Stimulated activated CD4-positive, alpha-beta T cell treated with anti-CD3 and anti-CD28 coated beads, Interleukin-4, amount 100 ng/mL, for 4 hours (primary cell): ENCODE measurements around the gene MOB2.
A peak's percentile ranks its signal among the peaks of the same experiment; 100 is the strongest.
"Not testable (repeated sequence)": the region's sequence is repeated elsewhere in the genome, so short reads cannot be mapped to it uniquely, and the experiment has no call there.

Experiments
- DNase-seq, 2 experiments: peaks; one replicate each; pipeline ENCODE4 v3.0.0-alpha.2; 2020

The MOB2 gene

GRCh38 chr11:1517117-1518005, 30.8 kb upstream of the MOB2 start:
- no peak for DNase-seq

DNA sequence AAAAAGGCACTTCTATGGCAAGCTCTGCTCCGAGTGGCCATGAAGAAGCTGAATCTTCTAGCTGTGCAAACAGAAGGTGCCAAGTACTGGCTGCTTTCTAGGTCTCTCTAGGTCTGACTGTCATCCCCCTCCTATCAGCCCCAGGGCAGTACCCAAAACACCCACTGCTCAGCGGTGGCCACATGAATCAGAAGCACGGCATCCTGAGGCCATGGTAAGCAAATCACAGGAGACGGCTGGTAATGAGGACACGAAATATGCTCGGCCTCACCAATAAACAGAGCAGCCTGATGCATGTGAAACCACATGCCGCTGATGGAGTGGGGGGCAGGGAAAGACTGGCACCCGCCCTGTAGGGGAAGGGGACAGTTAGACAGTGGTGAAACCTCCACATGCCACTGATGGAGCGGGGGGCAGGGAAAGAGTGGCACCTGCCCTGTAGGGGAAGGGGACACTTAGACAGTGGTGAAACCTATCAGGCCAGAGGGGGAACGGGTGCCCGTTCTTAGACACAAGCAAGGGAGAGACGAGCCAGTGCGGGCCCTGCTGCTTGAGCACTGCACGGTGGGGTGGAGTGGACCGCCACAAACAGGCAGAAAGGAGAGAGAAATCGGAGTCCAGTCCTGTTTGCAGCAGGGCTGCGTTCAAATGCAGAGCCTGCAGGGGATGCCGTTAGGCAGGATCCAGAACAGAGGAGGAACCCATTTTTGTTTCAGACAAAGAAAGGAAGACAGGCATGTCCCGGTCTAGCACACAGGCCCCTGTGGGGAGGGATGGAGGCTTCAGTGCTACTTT, 29.9 kb upstream of the MOB2 start:
- DNase-seq: no peak

DNA sequence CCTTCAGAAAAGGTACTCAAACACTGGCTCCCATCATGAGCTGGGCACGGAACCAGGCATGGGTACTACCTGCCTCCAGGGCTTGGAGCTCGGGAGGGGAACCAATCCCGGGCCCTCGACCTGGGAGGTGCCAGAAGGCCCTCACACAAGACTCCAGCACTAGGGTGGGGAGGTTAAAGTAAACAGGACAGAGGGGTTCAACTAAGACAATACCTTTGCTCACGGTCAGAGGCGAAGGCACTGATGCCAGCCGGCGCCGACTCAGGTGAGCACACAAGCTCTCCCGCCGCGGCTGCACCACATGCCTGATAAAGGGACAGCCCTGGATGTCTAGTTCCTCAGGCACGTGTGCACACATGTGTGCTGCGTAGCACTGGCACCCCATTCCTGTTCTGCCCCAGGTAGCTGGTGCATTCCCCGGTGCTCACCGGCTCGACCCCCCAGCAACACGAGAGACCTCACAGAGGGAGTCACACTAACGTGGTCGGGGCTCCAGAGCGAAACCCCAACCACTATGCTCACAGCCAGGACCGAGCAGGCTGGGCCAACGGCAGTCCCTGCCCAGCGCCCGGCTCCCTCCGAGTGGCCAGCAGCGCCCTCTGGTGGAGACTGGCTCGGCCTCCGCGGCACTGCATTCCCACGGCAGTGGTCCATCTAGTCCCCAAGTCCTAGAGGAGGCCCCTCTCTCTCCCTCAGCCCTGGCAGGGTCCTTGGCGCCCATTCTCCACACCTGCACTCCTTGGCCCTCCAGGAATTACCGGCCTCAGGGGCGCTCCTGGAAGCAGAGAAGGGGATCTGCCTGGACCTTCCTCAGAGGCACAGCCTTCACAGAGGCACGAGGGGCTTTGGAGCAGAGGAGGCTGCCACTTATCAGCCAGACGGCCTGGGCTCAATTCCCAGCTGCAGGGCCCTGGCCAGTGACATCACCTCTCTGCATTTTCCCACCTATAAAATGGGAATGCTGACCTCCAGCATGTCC, 28.8 kb upstream of the MOB2 start:
- peak; percentile 53 to 79 for DNase-seq

DNA sequence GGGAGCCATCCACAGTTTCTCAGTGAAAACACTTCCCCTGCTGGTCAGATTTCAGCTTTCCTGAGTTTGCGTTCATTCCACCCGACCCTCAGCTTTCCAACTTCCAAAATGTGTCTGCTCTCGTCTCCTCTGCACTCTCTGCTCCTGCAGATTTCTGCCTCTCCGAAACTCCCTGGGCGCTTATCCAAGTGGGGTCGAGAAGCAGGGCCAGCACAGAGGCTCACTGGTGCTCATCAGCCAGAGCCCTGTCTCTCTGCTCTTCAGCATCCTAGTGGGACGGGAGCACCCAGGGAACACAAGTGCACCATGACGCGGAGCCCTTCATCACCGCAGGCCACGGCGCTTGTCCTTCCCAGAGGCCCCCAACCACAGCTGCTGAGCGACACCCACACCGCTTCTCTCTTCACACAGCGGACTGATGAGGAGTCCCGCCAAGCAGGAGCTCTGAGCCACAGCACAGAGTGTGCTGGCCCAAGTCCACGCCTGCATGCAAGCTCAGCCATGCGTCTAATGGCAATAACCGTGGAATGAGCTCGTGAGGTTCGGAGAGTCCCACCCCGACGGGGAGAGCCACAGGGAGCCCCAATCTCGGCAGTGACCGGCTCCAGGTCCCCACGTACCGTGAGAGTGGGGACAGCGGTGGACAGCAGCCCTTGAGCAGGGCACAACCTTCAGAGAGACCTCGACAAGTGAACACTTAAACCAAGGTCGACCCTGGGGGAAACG, 27.9 kb upstream of the MOB2 start:
- no peak for DNase-seq

DNA sequence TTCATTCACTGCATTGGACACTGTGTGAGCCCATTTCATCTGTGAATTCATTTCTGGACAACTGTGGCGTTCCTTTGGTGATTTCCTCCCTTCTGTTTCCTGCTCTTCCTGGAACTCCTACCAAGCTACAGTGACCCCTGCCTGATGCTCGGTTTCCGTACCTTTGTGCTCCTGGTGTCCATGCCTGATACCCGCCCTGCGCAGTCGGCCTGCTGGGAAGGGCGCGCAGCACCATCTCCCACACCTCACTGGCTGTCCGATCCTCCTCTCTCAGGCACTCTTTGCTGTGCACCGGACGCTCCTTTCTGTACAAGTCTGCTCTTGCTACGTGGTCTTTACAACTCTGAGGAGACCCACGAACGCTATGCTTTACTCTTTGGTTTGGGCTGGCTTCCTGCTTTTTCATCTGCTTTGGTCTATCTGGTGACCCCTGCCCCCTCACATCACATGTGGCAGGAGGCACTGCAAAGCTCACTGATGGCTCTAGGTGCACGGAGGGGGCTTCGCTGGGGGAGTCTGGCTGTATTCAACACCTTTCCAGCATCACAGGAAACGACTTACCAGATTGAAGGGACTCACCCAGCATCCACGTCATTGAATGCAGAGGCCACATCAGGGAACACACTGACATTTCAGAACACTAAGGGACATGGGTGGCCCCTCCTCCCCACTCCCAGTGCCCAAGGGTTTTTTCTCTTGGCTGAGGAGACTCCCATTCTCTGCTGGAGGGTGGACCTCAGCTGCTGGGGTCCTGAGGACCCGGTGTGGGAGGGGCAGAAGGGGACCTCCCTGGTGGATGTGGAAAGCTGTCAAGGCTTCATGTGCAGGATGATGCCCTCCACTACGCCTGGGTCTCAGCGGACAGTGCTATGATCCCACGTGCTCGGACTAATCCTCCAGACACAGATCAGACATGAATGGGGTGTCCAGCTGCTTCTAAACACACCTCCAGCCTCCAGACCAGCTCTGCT, 27.0 kb upstream of the MOB2 start:
- no peak for DNase-seq

GRCh38 chr11:1512531-1513258, 26.1 kb upstream of the MOB2 start:
- not testable (repeated sequence) for DNase-seq

DNA sequence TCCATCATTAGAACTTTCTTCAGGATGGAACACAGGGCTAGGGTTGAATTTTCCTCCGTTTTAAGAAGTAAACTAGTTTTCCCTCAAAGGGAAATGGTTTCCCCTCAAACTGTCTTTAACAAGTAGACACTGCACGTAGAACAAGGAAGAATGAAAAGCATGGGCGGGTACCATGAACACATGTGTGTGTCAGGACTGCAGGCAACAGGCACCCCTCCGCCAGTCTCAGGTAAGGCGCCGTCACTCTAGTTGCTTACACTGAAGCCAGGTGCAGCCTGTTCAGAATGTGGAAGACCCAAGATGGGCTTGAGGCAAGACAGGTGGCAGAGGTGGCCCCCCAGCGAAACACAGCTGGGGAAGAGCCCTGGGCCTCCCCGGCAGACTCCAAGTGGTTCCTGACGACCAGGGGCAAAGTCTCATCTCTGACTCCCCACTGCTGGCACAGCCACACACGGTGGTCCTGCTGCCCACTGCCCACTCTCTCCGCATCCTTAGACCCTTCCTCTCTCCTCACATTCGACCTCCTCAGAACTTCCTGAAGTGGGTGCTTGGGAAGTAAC, 25.4 kb upstream of the MOB2 start:
- DNase-seq: no peak

DNA sequence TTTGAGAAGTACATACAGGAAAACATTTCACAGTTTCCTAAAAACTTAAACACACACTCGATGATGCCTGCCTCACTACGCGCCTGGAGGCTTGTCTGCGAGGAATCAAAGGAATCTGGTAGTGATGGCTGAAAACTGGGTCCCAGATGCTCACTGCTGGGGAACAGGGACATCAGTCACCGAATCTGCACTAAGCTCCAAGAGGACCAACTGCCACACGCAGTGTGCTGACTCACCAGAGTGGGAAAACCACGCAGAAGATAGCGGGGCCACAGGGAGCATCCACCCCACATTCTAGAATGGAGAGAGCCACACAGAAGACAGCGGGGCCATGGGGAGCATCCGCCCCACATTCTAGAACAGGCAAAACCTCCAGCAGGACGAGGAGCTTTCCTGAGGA, 24.3 kb upstream of the MOB2 start:
- no peak for DNase-seq

DNA sequence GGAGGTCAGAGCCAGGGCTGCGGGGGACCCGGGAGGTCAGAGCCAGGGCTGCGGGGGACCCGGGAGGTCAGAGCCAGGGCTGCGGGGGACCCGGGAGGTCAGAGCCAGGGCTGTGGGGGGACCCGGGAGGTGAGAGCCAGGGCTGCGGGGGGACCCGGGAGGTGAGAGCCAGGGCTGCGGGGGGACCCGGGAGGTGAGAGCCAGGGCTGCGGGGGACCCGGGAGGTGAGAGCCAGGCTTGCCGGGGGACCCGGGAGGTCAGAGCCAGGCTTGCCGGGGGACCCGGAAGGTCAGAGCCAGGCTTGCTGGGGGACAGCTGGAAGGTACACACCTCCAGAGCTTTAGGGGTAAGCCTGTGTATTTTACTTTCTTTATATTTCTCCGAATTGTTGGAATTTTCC, 23.8 kb upstream of the MOB2 start:
- not testable (repeated sequence) for DNase-seq

DNA sequence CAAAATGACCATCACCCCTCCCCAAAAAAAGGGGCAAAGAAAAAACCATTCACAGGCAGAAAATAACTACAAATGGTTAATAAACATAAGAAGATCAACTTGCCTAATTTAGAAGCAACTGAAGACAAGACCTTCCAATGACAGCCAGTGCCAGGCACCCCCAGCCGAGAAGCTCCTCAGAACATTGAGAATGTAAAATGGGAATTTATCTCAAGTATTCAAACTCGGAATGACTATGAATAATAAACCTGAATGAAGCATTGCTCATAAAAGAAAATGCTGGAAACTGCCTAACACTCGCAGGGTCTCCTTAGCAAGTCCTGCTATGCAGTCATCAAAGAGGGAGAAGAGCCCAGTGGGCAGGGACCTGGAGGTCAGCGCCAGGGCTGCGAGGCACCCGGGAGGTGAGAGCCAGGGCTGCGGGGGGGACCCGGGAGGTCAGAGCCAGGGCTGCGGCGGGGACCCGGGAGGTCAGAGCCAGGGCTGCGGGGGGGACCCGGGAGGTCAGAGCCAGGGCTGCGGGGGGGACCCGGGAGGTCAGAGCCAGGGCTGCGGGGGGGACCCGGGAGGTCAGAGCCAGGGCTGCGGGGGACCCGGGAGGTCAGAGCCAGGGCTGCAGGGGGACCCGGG, 23.2 kb upstream of the MOB2 start:
- no peak for DNase-seq

DNA sequence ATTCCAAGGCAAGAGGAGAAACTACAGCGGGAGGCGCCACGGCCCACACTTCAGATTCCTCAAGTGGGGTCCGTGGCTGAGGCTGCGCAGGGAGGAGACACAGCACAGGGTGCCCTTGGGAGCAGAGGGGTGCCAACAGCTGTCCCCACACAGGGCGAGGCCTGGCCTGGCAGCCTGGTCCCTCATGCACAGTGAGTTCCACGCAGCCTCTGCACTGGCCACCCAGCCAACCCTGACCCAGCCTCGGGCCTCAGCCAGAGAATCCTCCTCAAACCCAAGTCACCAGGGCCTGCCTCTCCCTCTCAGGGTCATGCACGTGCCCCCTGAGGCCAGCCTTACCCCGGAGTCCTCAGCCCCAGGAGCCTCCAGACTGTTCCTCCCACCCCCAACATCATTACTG, 22.4 kb upstream of the MOB2 start:
- no peak for DNase-seq

DNA sequence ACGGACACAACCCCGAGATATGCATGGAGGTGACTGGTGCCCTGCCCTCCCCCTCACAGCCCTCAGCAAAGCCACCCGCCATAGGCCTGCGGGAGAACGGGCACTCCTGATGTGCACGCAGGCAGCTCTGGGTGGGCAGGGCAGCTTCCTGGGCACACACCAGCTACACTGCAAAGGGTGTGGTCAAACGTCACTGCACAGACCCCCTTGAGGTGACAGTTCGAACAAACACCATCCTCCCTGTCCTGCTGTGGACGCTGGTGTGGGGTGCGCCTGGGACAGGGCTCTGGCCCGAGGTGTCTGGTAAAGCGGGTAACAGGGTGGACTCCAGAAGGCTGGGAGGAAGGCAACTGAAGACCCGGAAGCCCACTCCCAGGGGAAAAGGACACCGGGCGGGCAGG, 21.9 kb upstream of the MOB2 start:
- DNase-seq: no peak

DNA sequence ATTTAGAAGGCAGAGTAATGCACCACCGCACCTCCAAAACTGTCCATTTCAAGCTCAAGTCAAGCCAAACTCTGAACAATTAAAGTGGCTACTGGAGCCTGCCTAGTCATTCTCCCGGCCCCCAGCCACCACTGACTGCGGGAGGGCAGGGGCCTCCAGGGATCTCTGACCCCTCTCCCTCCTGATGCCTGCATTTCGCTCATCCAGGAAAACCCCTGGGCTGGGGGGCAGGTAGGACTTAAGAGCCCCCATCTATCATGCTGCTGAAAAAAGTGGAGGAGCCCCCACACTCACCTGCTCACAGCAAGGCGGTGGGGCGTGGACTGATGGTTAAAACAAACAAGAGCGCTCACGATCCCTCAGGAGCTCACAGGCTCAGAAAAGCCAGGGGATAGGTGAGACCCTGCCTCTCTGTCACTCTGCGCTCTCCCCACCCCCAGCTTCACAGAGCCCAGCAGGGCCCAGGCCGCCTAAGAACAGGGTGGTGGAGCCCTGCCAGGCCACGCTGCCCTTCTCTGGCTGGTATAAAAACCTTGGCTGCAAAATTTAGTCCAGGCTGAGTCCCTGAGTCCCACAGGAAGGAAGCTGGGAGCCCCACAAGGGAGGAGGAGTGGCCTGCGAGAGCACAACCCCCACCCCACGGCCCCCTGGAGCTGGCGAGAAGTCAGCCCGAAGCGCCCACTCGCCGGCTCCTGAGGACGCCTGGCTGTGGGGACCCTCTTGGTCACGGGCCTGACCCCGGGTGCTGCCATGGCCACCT, 21.0 kb upstream of the MOB2 start:
- no peak for DNase-seq

GRCh38 chr11:1506981-1507380, 20.4 kb upstream of the MOB2 start:
- no peak for DNase-seq

GRCh38 chr11:1505480-1505879, 18.9 kb upstream of the MOB2 start:
- DNase-seq: no peak

DNA sequence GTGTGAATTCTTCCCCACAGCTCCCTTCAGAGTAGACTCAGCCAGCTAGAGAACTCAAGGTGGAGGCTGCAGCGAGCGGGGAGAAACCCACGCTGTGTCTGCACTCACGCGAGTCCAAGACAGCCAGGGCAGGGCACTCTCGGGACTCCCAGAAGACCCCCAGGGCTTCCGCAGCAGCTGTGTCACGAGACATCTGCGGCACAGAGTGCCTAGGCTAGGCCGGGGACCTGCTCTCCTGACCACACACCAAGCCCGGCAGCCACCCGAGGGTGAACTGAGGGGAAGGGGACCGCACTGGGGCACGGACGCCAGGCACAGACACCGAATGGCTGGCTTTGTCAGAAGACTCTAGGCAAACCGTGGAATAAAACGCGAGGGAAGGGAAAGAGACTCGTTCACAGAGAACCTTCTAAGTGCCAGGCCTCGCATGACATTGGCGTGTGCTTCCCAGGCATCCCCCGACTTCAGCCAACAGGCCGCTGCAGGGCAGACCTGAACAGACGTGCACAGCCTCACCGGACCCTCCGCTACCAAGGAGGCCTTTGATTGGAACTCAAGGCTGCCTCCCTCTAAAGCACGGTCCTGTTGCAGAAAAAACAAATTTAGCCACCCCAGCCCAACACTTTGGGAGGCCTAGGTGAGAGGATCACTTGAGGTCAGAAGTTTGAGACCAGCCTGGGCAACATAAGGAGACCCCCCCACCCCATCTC, 18.2 kb upstream of the MOB2 start:
- DNase-seq: no peak

- DNase-seq: no peak
These were observed 17.6 kb upstream of the MOB2 start for GRCh38 chr11:1504138-1504537.

- no peak for DNase-seq
These were observed 17.1 kb upstream of the MOB2 start for GRCh38 chr11:1503708-1504104.
